GM12891 (cell line): ENCODE data around the gene SNX15.

Source experiments
- POLR2A ChIP-seq: IDR thresholded peaks from 2 replicates; pipeline ENCODE4 v1.6.1; 2011; ENCODE audit warnings: low read depth, low read length, control low read depth
- POLR2AphosphoS5 ChIP-seq: IDR thresholded peaks from 2 replicates; pipeline ENCODE4 v1.6.1; 2011; ENCODE audit warnings: low read depth, low read length, control low read depth

GRCh38 chr11:65034423-65034822 lies 7.2 kb downstream of the SNX15 start:
- no peak for TF ChIP-seq POLR2A
- TF ChIP-seq POLR2AphosphoS5: no peak
